OCI-LY3 (cell line): Measurements from ENCODE around the gene FBXO45.

Experiments used
- CTCF ChIP-seq: fragments of 200-600, 300-600 bp; sonication (generic); IDR thresholded peaks from 2 replicates; pipeline ENCODE4 v1.5.1; 2014; ENCODE audit warnings: antibody characterized with exemption, low read length, low read depth
- EZH2phosphoT487 ChIP-seq: fragments of 200-600 bp; shearing (Covaris generic); IDR thresholded peaks from 2 replicates; pipeline ENCODE4 v1.6.1; 2018; ENCODE audit warnings: antibody characterized with exemption, mixed run types, low read depth

- TF ChIP-seq CTCF (no peak), EZH2phosphoT487 (no peak)
Measured at GRCh38 chr3:196602673-196603072, 34.2 kb downstream of the FBXO45 start.
